GM19324 (cell line): Measurements from ENCODE around the gene ROBO1.
"Not testable (repeated sequence)": the region's sequence is repeated elsewhere in the genome, so short reads cannot be mapped to it uniquely, and the experiment has no call there.

Experiments used
- ATAC-seq: cut with Tn5 transposase; IDR thresholded peaks from one replicate; pipeline ENCODE4 v1.9.1; 2021; ENCODE audit warnings: mild to moderate bottlenecking, moderate library complexity; ENCODE audit not compliant: unreplicated experiment, low FRiP score

The ROBO1 gene

GRCh38 chr3:78690766-78691165, 1077.0 kb downstream of the ROBO1 start:
- no peak for ATAC-seq

GRCh38 chr3:78689378-78689777, 1078.4 kb downstream of the ROBO1 start:
- no peak for ATAC-seq

DNA sequence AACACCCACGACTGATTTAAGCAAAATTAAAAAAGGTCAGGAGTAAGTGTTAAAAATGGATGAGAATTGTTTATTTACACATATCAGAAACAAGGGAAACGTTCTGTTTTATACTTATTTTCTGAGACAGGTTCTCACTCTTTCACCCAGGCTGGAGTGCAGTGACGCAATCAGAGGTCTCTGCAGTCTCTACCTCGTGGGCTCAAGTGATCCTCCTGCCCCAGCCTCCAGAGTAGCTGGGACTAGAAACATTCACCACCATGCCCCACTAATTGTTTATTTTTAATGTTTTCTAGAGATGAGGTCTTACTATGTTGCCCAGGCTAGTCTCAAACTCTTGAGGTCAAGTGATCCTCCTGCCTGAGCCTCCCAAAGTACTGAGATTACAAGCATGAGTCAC, 1080.3 kb downstream of the ROBO1 start:
- ATAC-seq = no peak

GRCh38 chr3:78683284-78683683, 1084.5 kb downstream of the ROBO1 start:
- no peak for ATAC-seq

DNA sequence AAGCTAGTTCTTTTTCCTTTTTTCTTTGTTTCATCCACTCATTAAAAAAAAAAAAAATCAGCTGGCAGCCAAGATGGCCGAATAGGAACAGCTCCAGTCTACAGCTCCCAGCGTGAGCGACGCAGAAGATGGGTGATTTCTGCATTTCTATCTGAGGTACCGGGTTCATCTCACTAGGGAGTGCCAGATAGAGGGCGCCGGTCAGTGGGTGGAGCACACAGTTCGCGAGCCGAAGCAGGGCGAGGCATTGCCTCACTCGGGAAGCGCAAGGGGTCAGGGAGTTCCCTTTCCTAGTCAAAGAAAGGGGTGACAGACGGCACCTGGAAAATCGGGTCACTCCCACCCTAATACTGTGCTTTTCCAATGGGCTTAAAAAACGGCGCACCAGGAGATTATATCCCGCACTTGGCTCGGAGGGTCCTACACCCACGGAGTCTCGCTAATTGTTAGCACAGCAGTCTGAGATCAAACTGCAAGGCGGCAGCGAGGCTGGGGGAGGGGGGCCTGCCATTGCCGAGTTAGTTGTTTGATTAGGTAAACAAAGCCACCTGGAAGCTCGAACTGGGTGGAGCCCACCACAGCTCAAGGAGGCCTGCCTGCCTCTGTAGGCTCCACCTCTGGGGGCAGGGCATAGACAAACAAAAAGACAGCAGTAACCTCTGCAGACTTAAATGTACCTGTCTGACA, 1092.5 kb downstream of the ROBO1 start:
- not testable (repeated sequence) for ATAC-seq

DNA sequence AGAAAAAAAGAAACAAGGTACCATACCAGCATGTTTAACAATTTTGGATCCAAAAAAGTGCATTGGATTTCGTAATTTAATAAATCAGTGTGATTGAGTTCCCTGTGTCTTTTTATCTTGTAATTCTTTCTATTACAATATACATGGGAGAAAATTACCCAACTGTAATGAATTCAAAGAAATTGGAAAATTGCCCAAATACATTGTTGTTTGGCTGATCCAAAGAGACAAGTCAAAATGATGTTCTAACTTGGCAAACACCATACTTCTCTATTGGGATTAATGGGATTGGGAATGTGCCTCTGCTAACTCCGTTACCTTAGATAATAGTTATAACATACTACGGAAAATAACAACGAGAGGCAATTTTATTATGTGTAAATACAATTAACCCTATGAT, 1097.1 kb downstream of the ROBO1 start:
- no peak for ATAC-seq

- ATAC-seq = no peak
These were observed 1097.7 kb downstream of the ROBO1 start for GRCh38 chr3:78670094-78670493.

DNA sequence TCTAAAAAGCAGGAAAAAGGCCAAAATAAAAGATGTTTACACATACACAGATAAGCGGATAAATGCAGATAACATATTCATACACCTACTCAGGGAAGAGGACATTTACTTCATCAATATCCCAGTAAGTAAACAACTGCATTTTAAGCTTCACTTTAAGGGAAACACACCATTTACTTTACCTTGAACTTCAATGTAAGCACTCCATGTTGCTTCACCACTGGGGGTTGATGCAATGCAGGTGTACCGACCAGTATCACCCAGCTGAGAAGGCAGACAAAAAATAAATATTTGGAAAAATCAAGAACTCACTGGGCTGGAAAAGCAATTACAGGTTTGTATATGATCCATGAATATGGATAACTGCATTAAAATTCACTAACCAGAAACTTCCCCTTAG, 1099.5 kb downstream of the ROBO1 start:
- ATAC-seq = no peak

DNA sequence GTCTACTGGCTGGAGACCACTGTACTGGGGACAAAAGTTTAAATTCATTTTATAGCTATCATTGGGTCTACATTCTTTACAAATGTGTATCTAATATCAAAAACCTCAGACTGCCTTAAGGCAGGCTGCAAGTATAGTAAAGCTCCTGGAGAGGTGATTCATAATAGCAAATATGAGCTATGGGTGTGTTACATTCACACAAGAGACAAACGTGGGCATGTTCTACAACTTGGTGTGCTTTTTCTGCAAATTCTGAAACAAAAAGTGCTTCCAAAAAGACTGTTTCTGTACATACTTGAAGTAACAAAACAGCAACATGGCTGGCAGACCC, 1101.4 kb downstream of the ROBO1 start:
- ATAC-seq = no peak

DNA sequence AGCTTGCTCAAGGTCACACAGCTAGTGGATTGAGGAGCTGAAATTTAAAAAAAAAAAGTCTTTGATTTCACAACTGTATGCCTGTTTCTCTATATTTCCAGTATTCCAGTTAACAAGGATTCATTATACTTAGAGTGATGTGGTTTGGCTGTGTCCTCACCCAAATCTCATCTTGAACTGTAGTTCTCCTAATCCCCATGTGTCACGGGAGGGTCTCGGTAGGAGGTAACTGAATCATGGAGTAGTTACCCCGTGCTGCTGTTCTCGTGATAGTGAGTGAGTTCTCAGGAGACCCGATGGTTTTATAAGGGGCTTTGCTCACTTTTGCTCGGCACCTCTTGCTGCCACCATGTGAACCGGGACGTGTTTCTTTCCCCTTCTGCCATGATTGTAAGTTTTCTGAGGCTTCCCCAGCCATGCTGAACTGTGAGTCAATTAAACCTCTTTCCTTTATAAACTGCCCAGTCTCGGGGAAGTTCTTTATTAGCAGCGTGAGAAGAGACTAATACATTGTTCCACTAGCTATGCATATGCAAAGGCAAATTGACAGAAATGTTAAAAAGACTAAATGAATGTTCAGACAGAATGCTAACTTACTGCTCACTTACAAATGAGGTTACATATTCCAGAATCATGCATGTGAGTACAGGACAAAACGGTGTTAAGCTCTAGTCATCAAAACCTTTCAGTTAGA, 1101.9 kb downstream of the ROBO1 start:
- ATAC-seq = no peak

DNA sequence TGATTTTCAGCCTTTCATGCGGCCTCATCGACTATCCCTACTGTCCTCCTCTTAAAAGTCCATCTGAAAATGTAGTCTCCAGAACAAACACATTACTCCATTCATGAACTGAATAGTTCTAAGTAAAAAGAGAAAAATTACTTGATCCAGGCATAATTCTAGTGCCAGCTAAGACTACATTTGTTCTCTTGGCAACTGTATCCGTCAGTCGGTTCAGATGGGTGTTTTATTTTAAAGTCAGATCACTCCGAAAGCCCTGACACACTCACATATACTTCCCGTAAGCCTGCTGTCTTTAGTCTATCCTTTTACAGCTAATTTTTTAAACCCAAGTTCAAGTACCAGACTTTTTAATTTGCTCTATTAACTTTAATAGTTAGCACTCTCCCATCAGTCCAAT, 1102.7 kb downstream of the ROBO1 start:
- ATAC-seq = no peak

GRCh38 chr3:78660957-78661356, 1106.8 kb downstream of the ROBO1 start:
- ATAC-seq = no peak

GRCh38 chr3:78659386-78659987, 1108.3 kb downstream of the ROBO1 start:
- no peak for ATAC-seq

DNA sequence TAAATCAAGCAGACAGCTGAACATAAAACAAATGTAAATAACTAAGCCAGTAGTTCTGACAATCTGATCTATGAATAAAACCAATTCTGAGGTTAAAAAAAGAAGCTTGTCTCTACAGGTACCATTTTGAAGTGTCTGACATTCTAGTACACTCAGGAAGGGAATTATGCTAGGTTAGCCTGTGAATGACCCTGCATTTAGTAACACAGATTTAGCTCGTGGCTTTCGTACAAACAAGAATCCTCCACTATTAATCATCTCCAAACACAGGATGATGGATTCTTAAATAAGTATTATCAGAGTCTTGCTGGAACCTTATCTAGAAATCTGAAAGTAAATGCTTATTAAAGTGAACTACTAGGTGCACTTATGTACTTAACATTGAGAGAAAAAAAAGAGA, 1120.1 kb downstream of the ROBO1 start:
- ATAC-seq = no peak

- peak; percentile 65 for ATAC-seq
These were observed 1122.0 kb downstream of the ROBO1 start for GRCh38 chr3:78645628-78646310.

GRCh38 chr3:78644847-78645246, 1123.0 kb downstream of the ROBO1 start:
- ATAC-seq = no peak

DNA sequence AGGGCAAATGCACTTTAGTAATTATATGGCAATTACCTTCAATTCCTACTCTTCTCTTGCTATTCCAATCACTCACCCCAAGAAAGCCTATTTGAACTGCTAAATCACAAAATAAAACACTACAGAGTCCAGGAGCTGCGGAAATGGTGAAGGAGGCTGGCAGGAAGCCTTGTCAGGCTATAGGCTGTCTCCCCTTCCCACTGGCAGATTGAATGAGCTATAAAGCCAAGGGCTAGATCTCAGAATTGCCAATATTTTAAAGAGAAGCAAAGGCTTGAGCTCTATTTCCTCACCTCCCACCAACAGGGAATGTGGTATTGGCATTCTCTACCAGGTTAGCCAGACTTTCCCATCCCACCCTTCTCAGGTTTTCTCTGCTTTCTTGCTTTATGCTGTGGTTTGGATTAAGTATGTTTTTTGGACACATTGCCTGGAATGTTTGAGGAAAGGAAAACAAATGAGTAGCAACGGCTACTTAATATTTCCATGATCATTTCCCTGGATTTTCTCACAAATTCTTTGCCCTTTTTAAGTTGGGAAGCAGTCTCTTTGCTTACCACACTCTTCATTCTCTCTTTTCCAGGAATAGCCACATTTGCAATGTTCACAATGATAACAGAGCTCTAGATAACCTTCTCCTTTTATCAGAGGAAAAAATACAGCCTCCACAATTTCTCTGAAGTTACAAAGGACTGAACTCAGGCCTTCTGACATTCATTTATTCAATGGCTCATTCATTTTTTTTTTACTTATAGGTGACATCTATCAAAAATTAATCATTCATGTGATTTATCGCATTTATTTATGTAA, 1125.4 kb downstream of the ROBO1 start:
- ATAC-seq = no peak

GRCh38 chr3:78641703-78642102, 1126.1 kb downstream of the ROBO1 start:
- ATAC-seq = no peak

GRCh38 chr3:78634316-78634715, 1133.5 kb downstream of the ROBO1 start:
- no peak for ATAC-seq

DNA sequence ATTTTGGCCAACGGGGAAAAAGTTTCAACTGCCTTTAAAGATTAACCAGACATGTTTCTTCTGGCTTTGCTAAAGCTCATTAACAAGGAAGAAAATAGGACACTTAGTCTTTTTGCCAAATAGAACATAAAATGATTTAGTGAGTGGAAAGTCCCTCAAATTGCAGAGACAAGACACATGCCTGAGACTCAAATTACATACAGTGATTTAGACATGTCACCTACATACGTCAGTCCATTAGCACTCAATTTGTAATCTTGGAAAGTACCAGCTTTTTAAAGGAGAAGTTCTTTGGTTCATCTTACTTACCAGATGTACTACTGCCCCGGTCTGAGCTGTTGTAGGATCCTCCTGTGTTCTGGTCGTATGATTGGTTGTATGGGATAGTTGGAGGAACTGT, 1134.2 kb downstream of the ROBO1 start:
- ATAC-seq = no peak
